Measurements from ENCODE around the gene VPS8. TPM values are rescaled to one million over a fixed set of nuclear protein-coding genes. Genes with fewer than 3 reads are reported as not detected.

VPS8 gene
- total RNA-seq, 1 donor from 2014 or later, result 68.8 TPM

- H3K9me3 Mint-ChIP-seq, result peaks cover 8% of the 10 kb centered on the region
- POLR2A ChIA-PET, result no interaction called here
- H3K4me3 Mint-ChIP-seq, result no peak overlapping the region
- no peaks in the 10 kb centered on the region for H3K27me3 Mint-ChIP-seq
- H3K4me1 Mint-ChIP-seq, result no peaks in the 10 kb centered on the region
- ATAC-seq (ENCODE audit: low read depth) (no peak), DNase-seq (no peak)
- no peak overlapping the region for H3K27ac Mint-ChIP-seq
- CTCF ChIA-PET, result no interaction called here
- intact Hi-C loops (cut with micrococcal nuclease), result no loop called here
- TF ChIP-seq, protein P1, sequence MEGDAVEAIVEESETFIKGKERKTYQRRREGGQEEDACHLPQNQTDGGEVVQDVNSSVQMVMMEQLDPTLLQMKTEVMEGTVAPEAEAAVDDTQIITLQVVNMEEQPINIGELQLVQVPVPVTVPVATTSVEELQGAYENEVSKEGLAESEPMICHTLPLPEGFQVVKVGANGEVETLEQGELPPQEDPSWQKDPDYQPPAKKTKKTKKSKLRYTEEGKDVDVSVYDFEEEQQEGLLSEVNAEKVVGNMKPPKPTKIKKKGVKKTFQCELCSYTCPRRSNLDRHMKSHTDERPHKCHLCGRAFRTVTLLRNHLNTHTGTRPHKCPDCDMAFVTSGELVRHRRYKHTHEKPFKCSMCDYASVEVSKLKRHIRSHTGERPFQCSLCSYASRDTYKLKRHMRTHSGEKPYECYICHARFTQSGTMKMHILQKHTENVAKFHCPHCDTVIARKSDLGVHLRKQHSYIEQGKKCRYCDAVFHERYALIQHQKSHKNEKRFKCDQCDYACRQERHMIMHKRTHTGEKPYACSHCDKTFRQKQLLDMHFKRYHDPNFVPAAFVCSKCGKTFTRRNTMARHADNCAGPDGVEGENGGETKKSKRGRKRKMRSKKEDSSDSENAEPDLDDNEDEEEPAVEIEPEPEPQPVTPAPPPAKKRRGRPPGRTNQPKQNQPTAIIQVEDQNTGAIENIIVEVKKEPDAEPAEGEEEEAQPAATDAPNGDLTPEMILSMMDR (IDR thresholded peaks at IDR 0.05), result no peak
- peaks cover 71% of the 10 kb centered on the region for H3K36me3 Mint-ChIP-seq (ENCODE audit: low read depth)
Measured at GRCh38 chr3:185030399-185030798, 218.4 kb downstream of the VPS8 start.

GRCh38 chr3:185030951-185031350 is 219.0 kb downstream of the VPS8 start:
- Mint-ChIP-seq H3K27ac (no peak overlapping the region), H3K9me3 (peaks cover 11% of the 10 kb centered on the region), H3K4me3 (no peak overlapping the region), H3K4me1 (no peaks in the 10 kb centered on the region), H3K27me3 (no peaks in the 10 kb centered on the region), H3K36me3 (ENCODE audit: low read depth) (peaks cover 71% of the 10 kb centered on the region)
- intact Hi-C loops (cut with micrococcal nuclease), result no loop called here
- ATAC-seq (ENCODE audit: low read depth), result no peak
- POLR2A ChIA-PET, result interaction anchor here (0.7 kb wide), 1 partner anchor 117 kb away, joined by 3 read pairs; no protein-coding TSS in a partner anchor
- TF ChIP-seq, protein P1 (IDR thresholded peaks at IDR 0.05), result no peak
- CTCF ChIA-PET, result no interaction called here
- DNase-seq, result no peak

DNA sequence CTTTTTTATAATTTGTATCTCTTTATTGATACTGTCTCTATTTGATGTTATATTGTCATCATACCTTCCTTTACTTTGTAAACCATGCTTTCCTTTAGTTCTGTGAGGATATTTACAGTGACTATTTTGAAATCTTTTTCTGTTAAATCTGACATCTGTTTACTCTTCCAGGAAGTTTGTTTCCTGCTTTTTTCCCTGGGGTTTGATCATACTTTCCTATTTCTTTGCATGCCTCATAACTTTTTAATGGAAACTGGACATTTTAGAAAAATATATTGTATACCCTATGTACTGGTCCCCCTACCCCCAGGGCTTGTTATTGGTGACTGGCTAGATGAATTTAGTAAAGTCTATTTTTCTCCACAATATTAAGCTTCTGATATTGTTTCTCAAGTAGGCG is 225.8 kb downstream of the VPS8 start:
- ATAC-seq (ENCODE audit: low read depth) (no peak), DNase-seq (no peak)
- H3K36me3 Mint-ChIP-seq (ENCODE audit: low read depth), result peaks cover 72% of the 10 kb centered on the region
- TF ChIP-seq, protein P1 (IDR thresholded peaks at IDR 0.05), result no peak
- POLR2A ChIA-PET, result no interaction called here
- no peak overlapping the region for H3K4me3 Mint-ChIP-seq
- CTCF ChIA-PET, result no interaction called here
- intact Hi-C loops (cut with micrococcal nuclease), result no loop called here
- H3K9me3 Mint-ChIP-seq, result peaks cover 22% of the 10 kb centered on the region
- no peak overlapping the region for H3K27ac Mint-ChIP-seq
- no peaks in the 10 kb centered on the region for H3K4me1 Mint-ChIP-seq
- H3K27me3 Mint-ChIP-seq, result no peaks in the 10 kb centered on the region

DNA sequence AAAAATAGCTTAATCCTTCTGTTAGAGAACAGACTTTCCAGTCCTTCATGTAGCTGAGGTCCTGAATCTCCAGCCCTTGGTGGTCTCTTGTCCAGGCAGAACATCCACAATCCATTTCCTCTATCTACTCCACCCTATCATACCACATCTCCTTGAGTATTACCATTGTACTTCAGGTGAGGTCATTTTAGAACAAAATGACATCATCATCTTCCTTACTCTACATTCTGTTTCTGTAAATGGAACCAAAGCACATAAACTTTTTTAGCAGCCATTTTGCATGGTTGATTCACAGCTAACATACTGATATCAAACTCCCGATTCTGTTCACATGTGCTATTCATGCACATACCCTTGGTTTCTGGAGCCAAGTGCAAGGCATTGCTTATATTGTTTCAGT is 228.5 kb downstream of the VPS8 start:
- Mint-ChIP-seq H3K27me3 (no peaks in the 10 kb centered on the region), H3K4me1 (no peaks in the 10 kb centered on the region), H3K4me3 (no peak overlapping the region), H3K27ac (no peak overlapping the region), H3K36me3 (ENCODE audit: low read depth) (peaks cover 56% of the 10 kb centered on the region), H3K9me3 (peaks cover 13% of the 10 kb centered on the region)
- intact Hi-C loops (cut with micrococcal nuclease), result no loop called here
- ChIA-PET POLR2A (no interaction called here), CTCF (no interaction called here)
- DNase-seq (no peak), ATAC-seq (ENCODE audit: low read depth) (no peak)
- TF ChIP-seq, protein P1 (IDR thresholded peaks at IDR 0.05), result no peak

- H3K9me3 Mint-ChIP-seq, result peaks cover 10% of the 10 kb centered on the region
- no peaks in the 10 kb centered on the region for H3K27me3 Mint-ChIP-seq
- H3K4me1 Mint-ChIP-seq, result no peaks in the 10 kb centered on the region
- intact Hi-C loops (cut with micrococcal nuclease), result no loop called here
- CTCF ChIA-PET, result no interaction called here
- POLR2A ChIA-PET, result no interaction called here
- H3K36me3 Mint-ChIP-seq (ENCODE audit: low read depth), result peaks cover 56% of the 10 kb centered on the region
- H3K27ac Mint-ChIP-seq, result no peak overlapping the region
- ATAC-seq (ENCODE audit: low read depth) (no peak), DNase-seq (no peak)
- no peak overlapping the region for H3K4me3 Mint-ChIP-seq
- TF ChIP-seq, protein P1 (IDR thresholded peaks at IDR 0.05), result no peak
Measured at GRCh38 chr3:185041540-185041939, 229.6 kb downstream of the VPS8 start.

Measured in activated B cell treated with CpG ODN at 0.5 μM for 24 hours (primary cell).